HFFc6 (cell line): Measurements from ENCODE around the gene GDA. TPM values are rescaled to one million over a fixed set of nuclear protein-coding genes. Genes with fewer than 3 reads are reported as not detected.
"Not testable (repeated sequence)": the region's sequence is repeated elsewhere in the genome, so short reads cannot be mapped to it uniquely, and the experiment has no call there.

Experiments used
- DNase-seq: peaks from one replicate; pipeline ENCODE4 v3.0.0-alpha.2; 2018
- H3K27ac Mint-ChIP-seq: 2 replicates; pipeline ENCODE4 v1.8.0; 2020; ENCODE audit warnings: mild to moderate bottlenecking, mixed read lengths
- H3K27me3 Mint-ChIP-seq: 2 replicates; pipeline ENCODE4 v1.8.0; 2021; ENCODE audit warnings: mild to moderate bottlenecking, moderate library complexity, mixed read lengths; ENCODE audit not compliant: insufficient read depth
- H3K36me3 Mint-ChIP-seq: 2 replicates; pipeline ENCODE4 v1.8.0; 2021; ENCODE audit warnings: low read depth, mixed read lengths
- H3K4me1 Mint-ChIP-seq: 2 replicates; pipeline ENCODE4 v1.8.0; 2020; ENCODE audit warnings: low read depth, mixed read lengths
- H3K4me3 Mint-ChIP-seq: 2 replicates; pipeline ENCODE4 v1.8.0; 2020; ENCODE audit warnings: mild to moderate bottlenecking, moderate library complexity, mixed read lengths
- H3K9me3 Mint-ChIP-seq: 2 replicates; pipeline ENCODE4 v1.8.0; 2020; ENCODE audit warnings: mild to moderate bottlenecking, mixed read lengths
- total RNA-seq, 6 experiments: library from RNA; stranded (reverse); fragmentation: NEBNext Ultra II Directional; extraction: Animal tissue kit (Norgen Biotek cat#: 25700); gene quantifications; 2 replicates in 1 of 6; 3 replicates in 5 of 6; pipeline ENCODE4 v1.2.3, GENCODE V29; 2021
- TF ChIP-seq, protein P1 (sequence below): fragments of 200-600 bp; sonication (generic); IDR thresholded peaks from 2 replicates; pipeline ENCODE4 v1.5.0; 2021; ENCODE audit warnings: antibody characterized with exemption, mild to moderate bottlenecking

GDA gene
- total RNA-seq, 6 experiments from 2014 or later = not detected

GRCh38 chr9:72255569-72255968 is 106.3 kb downstream of the GDA start:
- no peak overlapping the region for H3K4me3 Mint-ChIP-seq
- H3K27me3 Mint-ChIP-seq = no peaks in the 10 kb centered on the region; the same call in none of the 2 replicates
- no peak for DNase-seq
- no peaks in the 10 kb centered on the region for H3K9me3 Mint-ChIP-seq
- H3K27ac Mint-ChIP-seq = no peak overlapping the region
- no peaks in the 10 kb centered on the region for H3K4me1 Mint-ChIP-seq
- H3K36me3 Mint-ChIP-seq = no peaks in the 10 kb centered on the region
- TF ChIP-seq, protein P1, sequence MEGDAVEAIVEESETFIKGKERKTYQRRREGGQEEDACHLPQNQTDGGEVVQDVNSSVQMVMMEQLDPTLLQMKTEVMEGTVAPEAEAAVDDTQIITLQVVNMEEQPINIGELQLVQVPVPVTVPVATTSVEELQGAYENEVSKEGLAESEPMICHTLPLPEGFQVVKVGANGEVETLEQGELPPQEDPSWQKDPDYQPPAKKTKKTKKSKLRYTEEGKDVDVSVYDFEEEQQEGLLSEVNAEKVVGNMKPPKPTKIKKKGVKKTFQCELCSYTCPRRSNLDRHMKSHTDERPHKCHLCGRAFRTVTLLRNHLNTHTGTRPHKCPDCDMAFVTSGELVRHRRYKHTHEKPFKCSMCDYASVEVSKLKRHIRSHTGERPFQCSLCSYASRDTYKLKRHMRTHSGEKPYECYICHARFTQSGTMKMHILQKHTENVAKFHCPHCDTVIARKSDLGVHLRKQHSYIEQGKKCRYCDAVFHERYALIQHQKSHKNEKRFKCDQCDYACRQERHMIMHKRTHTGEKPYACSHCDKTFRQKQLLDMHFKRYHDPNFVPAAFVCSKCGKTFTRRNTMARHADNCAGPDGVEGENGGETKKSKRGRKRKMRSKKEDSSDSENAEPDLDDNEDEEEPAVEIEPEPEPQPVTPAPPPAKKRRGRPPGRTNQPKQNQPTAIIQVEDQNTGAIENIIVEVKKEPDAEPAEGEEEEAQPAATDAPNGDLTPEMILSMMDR = no peak

- Mint-ChIP-seq H3K27me3 (no peaks in the 10 kb centered on the region; the same call in none of the 2 replicates), H3K36me3 (no peaks in the 10 kb centered on the region), H3K27ac (no peak overlapping the region), H3K4me1 (no peaks in the 10 kb centered on the region), H3K4me3 (no peak overlapping the region), H3K9me3 (no peaks in the 10 kb centered on the region)
- TF ChIP-seq, protein P1 = no peak
- no peak for DNase-seq
These were observed 107.7 kb downstream of the GDA start for GRCh38 chr9:72256931-72257330.

DNA sequence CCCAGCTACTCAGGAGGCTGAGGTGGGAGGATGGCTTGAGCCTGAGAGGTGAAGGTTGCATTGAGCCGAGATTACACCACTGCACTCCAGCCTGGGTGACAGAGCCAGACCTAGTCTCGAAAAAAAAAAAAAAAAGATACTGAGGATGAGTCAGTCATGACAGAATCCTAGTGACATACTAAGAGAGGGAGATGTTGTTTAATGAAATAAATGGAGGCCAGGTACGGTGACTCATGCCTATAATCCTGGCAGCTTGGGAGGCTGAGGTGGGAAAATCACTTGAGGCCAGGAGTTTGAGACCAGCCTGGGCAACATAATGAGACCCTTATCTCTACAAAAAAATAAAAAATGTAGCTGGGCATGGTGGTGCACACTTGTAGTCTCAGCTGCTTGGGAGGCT is 108.6 kb downstream of the GDA start:
- Mint-ChIP-seq H3K27me3 (no peaks in the 10 kb centered on the region; the same call in none of the 2 replicates), H3K27ac (no peak overlapping the region), H3K4me1 (no peaks in the 10 kb centered on the region), H3K9me3 (no peaks in the 10 kb centered on the region), H3K4me3 (no peak overlapping the region), H3K36me3 (no peaks in the 10 kb centered on the region)
- TF ChIP-seq, protein P1 = no peak
- no peak for DNase-seq

DNA sequence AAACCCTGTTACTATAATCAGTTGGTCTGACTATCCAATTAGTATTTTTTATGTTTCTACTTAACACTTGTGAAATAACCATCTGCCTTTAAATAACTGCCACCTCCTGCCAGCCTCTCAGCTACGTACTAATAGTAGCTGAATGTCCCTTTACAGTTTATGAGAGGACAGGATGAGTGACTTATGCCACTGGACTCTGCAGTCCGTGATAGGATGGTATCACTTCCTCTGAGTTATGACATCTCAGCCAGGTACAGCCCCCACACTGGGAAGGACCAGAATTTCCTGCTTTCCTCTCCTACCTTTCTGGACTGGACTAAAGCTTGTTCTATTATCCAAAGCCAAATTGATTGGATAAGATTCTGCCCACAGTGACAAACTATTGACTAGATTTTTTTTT is 112.8 kb downstream of the GDA start:
- Mint-ChIP-seq H3K4me1 (no peaks in the 10 kb centered on the region), H3K36me3 (no peaks in the 10 kb centered on the region), H3K27ac (no peak overlapping the region), H3K27me3 (peaks cover 12% of the 10 kb centered on the region), H3K4me3 (no peak overlapping the region), H3K9me3 (no peaks in the 10 kb centered on the region)
- no peak for DNase-seq
- TF ChIP-seq, protein P1 = no peak

GRCh38 chr9:72263572-72263971 is 114.3 kb downstream of the GDA start:
- peaks cover 15% of the 10 kb centered on the region for H3K27me3 Mint-ChIP-seq
- H3K4me3 Mint-ChIP-seq = no peak overlapping the region
- TF ChIP-seq, protein P1 = no peak
- H3K9me3 Mint-ChIP-seq = no peaks in the 10 kb centered on the region
- H3K36me3 Mint-ChIP-seq = no peaks in the 10 kb centered on the region
- DNase-seq = no peak
- H3K4me1 Mint-ChIP-seq = no peaks in the 10 kb centered on the region
- no peak overlapping the region for H3K27ac Mint-ChIP-seq

- H3K4me1 Mint-ChIP-seq = no peaks in the 10 kb centered on the region
- H3K36me3 Mint-ChIP-seq = no peaks in the 10 kb centered on the region
- H3K9me3 Mint-ChIP-seq = no peaks in the 10 kb centered on the region
- no peak overlapping the region for H3K4me3 Mint-ChIP-seq
- peaks cover 23% of the 10 kb centered on the region for H3K27me3 Mint-ChIP-seq
- no peak for DNase-seq
- TF ChIP-seq, protein P1 = no peak
- no peak overlapping the region for H3K27ac Mint-ChIP-seq
These were observed 119.7 kb downstream of the GDA start for GRCh38 chr9:72268961-72269360.

DNA sequence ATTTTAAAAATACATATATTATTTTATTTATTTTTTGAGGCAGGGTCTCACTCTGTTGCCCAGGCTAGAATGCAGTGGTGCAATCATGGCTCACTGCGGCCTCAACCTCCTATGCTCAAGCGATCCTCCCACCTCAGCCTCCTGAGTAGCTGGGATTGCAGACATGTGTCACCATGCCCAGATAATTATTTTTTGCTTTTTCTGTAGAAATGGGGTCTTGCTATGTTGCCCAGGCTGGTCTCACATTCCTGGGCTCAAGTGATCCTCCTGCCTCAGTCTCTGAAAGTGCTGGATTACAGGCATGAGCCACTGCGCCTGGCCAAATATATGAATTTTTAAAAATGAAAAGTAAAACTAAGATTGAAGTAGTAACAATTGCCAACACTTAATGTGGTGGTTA is 121.1 kb downstream of the GDA start:
- not testable (repeated sequence) for H3K36me3 Mint-ChIP-seq, H3K9me3 Mint-ChIP-seq, DNase-seq, H3K27ac Mint-ChIP-seq, H3K4me1 Mint-ChIP-seq, H3K4me3 Mint-ChIP-seq
- H3K27me3 Mint-ChIP-seq = peaks cover 25% of the 10 kb centered on the region
